GM21529 (cell line): Measurements from ENCODE around the gene HARS2.
"Not testable (repeated sequence)": the region's sequence is repeated elsewhere in the genome, so short reads cannot be mapped to it uniquely, and the experiment has no call there.

Experiments
- ATAC-seq: cut with Tn5 transposase; IDR thresholded peaks from one replicate; pipeline ENCODE4 v1.9.1; 2021; ENCODE audit not compliant: unreplicated experiment

HARS2 gene

DNA sequence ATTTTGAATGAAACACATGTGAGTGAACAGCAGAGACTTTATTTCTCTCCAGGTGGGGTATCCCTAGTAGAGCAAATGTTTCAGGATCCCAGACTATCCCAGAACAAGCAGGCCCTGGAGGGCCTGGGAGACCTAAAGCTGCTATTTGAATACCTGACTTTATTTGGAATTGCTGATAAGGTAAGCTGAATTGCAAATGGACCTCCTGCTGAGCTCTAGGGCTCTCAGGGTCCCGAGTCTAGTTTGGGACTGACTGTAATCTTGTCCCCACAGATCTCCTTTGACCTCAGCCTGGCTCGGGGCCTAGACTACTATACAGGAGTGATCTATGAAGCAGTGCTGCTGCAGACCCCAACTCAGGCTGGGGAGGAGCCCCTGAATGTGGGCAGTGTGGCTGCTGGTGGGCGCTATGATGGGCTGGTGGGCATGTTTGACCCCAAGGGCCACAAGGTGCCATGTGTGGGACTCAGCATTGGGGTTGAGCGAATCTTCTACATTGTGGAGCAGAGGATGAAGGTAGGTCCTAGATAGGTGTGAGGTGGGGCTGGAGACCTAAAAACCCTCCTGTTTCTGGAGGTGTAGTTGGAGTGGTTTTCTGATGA, 5.7 kb downstream of the HARS2 start:
- ATAC-seq: no peak

DNA sequence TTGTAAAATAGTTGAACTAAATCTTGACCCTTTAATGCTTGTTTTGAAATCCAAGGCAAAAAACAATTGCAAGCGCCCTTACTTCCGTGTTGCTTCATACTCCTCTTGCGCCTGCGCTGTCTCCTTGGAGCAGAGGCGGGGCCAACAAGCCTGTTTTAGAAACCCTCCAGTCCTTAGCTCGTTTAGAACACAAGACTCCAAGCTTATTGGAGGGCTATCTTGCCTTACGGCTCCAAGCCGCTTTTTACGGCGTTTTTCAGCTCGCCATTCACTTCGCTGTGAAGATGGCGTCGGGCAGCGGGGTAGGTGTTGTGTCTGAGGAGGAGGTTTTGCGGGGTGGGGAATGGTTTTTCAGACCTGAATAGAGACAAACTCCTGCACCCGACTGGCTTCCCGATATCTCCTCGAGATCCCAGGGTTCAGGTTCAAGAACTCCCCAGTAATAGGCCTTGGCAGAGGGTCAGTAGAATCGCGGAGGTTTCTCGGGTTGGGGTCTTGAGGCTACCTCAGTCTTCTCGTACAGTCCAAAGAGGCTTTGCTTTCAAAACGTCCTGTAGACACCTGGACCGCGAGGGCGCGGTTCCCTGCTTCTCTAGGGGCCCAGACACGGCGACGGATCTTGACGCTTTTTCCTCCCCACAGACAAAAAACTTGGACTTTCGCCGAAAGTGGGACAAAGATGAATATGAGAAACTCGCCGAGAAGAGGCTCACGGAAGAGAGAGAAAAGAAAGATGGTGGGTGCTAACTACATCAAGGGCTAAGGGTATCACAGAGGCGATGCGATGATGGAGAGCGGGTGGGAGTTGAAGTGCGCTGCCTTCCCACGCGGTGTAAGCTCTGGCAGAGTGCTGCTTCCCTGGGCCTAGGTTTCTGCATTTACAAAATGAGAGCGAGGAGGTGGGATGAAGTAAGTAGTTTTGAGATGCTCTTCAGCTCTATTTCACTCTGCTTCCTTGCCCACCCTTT, 9.2 kb downstream of the HARS2 start, which contains the start of gene ZMAT2:
ZMAT2 (plus strand) TSS at position 271 of the 968 bp plus-strand sequence; CDS start at position 285, 14 bp downstream.
- ATAC-seq: peak; percentile 99

DNA sequence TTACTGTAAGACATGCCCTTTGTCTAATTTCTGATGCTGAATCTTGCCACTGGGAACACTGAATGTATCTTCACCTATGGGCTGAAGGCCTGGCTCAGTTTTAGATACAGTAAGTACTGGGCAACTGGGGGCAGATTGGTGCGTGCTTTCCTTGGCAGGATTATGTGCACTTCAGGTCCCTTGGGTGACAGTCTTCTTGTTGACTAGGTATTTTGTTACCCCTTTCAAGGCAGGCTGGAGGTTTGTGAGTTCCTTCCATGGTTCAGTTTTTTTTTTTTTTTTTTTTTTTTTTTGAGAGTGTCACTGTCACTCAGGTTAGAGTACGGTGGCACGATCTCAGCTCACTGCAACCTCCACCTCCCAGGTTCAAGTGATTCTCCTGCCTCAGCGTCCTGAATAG, 16.6 kb downstream of the HARS2 start:
- ATAC-seq: no peak

DNA sequence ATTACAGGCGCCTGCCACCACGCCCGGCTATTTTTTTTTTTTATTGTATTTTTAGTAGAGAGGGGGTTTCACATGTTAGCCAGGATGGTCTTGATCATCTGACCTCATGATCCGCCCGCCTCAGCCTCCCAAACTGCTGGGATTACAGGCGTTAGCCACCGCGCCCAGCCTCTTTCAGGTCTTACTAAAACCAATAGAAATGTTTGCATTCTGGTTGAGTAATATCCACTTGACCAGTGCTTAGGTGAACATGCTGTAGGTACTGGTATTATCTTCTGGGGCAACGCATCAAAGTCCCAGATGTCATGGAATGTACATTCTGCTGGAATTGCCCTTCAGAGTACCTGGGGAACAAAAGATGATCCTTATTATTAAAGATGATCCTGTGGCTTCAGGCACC, 17.5 kb downstream of the HARS2 start:
- not testable (repeated sequence) for ATAC-seq

DNA sequence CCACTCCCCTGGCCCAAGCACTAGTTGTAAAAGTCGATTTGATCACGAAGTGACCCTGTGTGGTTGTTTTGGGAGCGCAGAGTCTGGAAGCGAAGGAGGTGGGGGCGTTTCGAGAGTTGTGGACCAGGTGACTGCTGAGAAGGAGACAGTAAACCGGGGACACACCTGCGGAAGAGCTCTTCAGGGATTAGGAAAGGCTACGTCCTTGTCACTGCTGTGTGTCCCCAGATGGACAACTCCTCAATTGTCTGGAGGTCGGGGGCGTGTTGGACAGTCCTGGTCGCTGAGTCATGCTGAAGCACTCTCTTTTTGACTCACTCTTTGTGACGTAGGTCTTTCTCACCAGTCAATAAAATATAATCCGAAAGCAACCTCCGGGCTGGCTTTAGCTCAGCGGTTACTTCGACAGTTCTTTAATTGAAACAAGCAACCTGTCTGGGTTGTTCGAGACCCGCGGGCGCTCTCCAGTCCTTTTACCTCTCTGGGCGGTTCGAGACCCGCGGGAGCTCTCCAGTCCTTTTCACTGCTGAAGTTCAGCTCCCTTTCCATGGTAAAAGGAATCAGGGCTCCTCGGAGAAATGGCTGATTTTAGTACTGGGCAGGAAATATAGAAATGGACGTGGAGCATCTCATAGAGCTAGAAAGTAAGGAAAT, 19.8 kb downstream of the HARS2 start:
- peak; percentile 89 for ATAC-seq

DNA sequence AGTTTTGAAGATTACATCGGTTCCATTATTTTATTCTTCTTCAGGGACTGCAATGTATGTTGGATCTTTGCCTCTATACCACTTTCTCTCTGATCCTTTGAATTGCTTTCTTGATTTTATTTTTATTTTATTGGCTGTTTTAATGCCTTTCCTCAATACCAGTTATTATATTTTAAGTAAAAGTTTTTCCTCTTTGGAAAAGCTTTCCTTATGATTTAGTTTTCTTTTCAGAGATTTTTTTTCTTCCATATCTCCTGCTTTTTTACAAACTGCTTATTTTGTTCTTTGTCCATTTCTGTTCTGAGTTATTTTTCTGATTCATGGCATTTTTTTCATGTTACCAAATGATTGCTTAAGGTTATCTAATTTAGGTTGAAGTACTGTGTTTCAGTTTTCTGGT, 20.5 kb downstream of the HARS2 start:
- ATAC-seq: no peak

DNA sequence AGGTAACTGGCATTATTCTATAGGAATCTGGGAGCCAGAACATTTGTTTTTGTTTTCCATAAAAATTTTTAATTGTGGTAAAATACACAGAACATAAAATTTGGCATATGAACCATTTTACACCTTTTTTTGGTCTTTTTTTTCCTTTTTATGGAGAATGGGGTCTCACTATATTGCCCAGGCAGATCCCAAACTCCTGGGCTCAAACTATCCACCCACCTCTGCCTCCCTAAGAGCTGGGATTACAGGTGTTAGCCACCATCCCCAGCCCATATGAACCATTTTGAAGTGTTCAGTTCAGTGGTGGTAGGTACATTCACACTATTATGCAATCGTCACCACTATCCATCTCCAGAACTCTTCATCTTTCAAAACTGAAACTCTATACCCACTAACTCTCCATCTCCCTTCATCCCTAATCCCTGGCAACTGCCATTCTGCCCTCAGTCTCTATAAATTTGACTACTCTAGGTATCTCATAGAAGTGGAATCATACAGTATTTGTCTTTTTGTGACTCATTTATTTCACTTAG, 22.4 kb downstream of the HARS2 start:
- no peak for ATAC-seq

DNA sequence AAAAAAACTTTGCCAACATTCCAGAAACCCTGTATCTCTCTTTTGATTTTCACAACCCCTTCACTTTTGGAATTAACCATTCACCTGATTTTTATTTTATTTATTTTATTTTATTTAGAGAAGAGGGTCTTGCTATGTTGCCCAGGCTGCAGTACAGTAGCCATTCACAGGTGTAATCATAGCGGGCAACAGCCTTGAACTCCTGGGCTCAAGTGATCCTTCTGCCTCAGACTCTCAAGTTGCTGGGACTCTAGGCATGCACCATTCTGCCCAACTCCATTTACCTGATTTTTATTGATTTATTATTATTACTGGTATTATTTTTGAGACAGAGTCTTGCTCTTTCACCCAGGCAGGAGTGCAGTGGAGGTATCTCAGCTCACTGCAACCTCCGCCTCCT, 25.0 kb downstream of the HARS2 start:
- not testable (repeated sequence) for ATAC-seq

DNA sequence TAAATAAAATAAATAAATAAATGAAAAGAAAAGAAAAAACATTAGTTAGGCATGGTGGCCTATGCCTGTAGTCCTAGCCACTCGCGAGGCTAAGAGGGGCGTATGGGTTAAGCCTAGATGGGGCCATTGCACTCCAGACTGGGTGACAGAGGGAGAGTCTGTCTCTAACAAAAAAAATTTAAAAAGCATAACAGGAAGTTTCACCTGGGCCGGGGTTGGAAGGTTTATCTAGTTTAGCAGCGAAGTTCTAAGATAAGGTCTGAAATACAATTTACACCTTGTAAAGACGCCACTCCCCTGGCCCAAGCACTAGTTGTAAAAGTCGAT, 27.0 kb downstream of the HARS2 start:
- ATAC-seq: no peak

DNA sequence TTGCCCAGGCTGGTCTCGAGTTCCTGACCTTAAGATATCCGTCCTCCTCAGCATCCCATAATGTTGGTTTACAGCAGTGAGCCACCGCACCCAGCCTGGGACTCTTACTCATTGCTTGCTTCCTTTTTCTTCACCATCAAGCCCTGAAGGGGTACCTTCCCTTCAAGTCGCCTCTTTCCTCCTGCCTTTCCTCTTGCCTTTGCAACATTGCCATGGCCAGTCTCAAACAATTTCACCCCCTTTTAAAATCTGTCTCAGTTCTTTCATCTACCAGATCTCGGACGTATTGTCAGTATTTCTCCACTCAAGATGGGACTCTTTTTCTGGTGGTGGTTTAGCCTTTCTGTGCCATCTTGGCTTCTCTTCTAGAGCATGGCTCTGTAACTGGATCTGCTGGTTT, 29.5 kb downstream of the HARS2 start:
- not testable (repeated sequence) for ATAC-seq

DNA sequence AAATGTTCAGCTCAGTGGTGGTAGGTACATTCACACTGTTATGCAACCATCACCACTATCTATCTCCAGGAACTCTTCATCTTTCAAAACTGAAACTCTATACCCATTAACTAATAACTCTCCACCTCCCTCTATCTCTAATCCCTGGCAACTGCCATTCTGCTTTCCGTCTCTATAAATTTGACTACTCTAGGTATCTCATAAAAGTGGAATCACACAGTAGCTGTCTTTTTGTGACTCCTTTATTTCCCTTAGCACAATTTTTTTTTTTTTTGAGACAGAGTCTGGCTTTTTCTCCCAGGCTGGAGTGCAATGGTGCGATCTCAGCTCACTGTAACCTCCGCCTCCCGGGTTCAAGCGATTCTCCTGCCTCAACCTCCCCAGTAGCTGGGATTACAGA, 30.1 kb downstream of the HARS2 start:
- ATAC-seq: not testable (repeated sequence)

DNA sequence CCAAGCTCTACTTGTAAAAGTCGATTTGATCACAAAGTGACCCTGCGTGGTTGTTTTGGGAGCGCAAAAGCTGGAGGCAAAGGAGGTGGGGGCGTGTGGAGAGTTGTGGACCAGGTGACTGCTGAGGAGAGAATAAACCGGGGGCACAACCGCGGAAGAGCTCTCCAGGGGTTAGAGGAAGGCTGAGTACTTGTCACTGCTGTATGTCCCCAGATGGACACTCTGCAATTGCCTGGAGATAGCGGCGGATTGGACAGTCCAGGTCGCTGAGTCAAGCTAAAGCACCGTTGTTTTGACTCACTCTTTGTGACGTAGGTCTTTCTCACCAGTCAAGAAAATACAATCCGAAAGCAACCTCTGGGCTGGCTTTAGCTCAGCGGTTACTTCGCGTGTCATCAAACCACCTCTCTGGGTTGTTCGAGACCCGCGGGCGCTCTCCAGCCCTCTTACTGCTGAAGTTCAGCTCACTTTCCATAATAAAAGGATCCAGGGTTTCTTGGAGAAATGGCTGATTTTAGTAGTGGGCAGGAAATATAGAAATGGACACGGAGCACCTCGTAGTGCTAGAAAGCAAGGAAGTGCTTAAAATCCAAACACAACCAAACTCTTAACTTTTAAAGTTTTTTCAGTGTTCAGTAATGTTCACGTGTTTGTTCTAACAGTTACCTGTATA, 34.7 kb downstream of the HARS2 start:
- peak; percentile 89 for ATAC-seq

DNA sequence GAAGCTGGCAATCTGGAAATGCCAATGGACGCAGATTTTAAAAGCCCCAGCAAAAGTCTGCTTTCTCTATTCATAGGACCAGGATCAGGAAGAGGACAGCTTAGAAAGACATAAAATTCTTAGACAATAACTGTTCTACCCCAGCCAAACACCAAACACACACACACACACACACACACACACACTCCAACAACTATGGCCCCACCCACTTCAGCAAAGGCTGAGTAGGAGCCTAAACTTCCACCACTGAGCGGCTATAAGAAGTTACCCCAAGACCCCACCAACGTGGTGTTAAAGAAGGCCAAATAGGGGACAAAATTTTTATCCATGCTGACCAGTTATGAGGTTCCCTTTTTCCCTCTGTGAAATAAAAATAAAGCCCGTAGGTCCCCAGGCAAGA, 41.8 kb downstream of the HARS2 start:
- no peak for ATAC-seq

DNA sequence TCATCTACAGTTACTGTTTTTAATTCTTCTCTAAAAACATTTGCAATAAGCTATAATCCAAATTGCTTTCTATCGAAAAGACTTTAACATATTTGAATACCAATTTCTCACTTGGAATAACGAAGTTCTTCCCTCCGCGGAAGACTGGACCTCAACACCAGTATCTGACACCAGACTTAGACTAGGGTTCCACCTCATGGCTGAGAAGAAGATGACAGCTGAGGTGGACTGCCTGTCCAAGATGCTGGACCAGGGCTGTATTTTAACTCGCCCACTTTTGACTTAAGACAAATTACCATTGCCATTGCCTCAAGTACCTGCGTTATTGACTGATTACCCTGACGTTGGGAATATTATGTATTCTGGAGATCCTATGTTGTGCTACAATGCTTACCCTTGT, 43.1 kb downstream of the HARS2 start:
- ATAC-seq: no peak

DNA sequence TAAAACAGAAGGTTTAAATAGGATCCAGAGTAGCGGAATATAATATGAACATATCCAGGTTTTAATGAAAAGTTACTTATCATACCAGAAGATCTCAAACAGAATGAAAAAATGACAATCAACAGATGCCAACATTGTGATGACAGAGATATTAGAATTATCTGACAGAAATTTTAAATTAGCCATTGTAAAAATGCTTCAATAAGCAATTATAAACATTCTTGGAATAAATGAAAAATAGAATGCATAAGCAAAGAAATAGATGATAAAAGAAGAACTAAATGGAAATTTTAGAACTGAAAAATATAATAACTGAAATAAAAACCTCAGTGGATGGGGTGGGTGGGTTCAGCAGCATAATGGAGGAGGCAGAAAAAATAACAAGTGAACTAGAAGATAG, 46.2 kb downstream of the HARS2 start:
- ATAC-seq: no peak

DNA sequence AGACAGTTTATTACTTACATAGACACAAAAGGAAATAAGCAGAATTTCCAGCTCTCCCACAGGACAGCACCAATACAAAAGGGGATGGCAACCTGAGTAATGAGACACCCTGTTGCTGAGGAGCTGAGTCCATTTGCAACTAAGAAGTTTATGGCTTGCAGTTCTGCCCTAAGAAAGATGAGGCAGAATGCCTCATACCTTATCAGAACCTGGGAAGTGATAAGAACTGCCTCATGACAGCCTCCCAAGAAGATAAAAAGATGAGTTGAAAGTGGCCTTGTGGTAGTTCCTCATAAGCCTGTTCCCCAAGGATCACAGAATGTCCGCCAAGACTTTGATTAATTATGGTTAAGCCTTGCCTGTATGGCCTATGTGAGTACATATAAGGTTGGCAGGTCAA, 50.7 kb downstream of the HARS2 start:
- no peak for ATAC-seq
